KBM-7 (cell line): ENCODE measurements around the gene CDH4.

ENCODE experiments used
- DNase-seq: peaks from one replicate; pipeline ENCODE4 v3.0.0-alpha.2; 2015
- in situ Hi-C: fragments of 300-500 bp; cut with MboI; formaldehyde crosslinking; loops from 2 replicates; pipeline ENCODE4 v1.14.3; 2020; ENCODE audit warnings: low sequenced_read_pairs, low pct_unique_long_range_greater_than_20kb, mixed read lengths

CDH4 gene

GRCh38 chr20:61907081-61907891 lies 655.2 kb downstream of the CDH4 start:
- DNase-seq, result no peak
- in situ Hi-C loops, result no loop called here

GRCh38 chr20:61908057-61909026 lies 656.3 kb downstream of the CDH4 start:
- DNase-seq, result no peak
- in situ Hi-C loops, result no loop called here

- in situ Hi-C loops, result no loop called here
- no peak for DNase-seq
These were observed 657.0 kb downstream of the CDH4 start for GRCh38 chr20:61909028-61909427.

GRCh38 chr20:61909821-61910220 lies 657.8 kb downstream of the CDH4 start:
- DNase-seq, result no peak
- in situ Hi-C loops, result no loop called here

- DNase-seq, result no peak
- in situ Hi-C loops, result no loop called here
These were observed 659.8 kb downstream of the CDH4 start for GRCh38 chr20:61911824-61912223.

- no peak for DNase-seq
- in situ Hi-C loops, result no loop called here
These were observed 660.8 kb downstream of the CDH4 start for GRCh38 chr20:61912665-61913422.

GRCh38 chr20:61913423-61914225 lies 661.6 kb downstream of the CDH4 start:
- in situ Hi-C loops, result no loop called here
- DNase-seq, result no peak

GRCh38 chr20:61915101-61915500 lies 663.0 kb downstream of the CDH4 start:
- in situ Hi-C loops, result no loop called here
- no peak for DNase-seq

- no peak for DNase-seq
- in situ Hi-C loops, result no loop called here
These were observed 664.3 kb downstream of the CDH4 start for GRCh38 chr20:61916318-61916891.

- no peak for DNase-seq
- in situ Hi-C loops, result no loop called here
These were observed 665.5 kb downstream of the CDH4 start for GRCh38 chr20:61917474-61918145.

GRCh38 chr20:61918548-61918947 lies 666.5 kb downstream of the CDH4 start:
- in situ Hi-C loops, result no loop called here

GRCh38 chr20:61919239-61919638 lies 667.2 kb downstream of the CDH4 start:
- DNase-seq, result no peak
- in situ Hi-C loops, result no loop called here

More at GRCh38 chr20:61918548-61918947, 666.5 kb downstream of the CDH4 start:
- no peak for DNase-seq

GRCh38 chr20:61919675-61920365 lies 667.8 kb downstream of the CDH4 start:
- in situ Hi-C loops, result no loop called here
- no peak for DNase-seq

- in situ Hi-C loops, result no loop called here
- DNase-seq, result no peak
These were observed 670.4 kb downstream of the CDH4 start for GRCh38 chr20:61922411-61922810.

GRCh38 chr20:61922936-61923335 lies 670.9 kb downstream of the CDH4 start:
- in situ Hi-C loops, result no loop called here
- no peak for DNase-seq

- no peak for DNase-seq
- in situ Hi-C loops, result no loop called here
These were observed 671.5 kb downstream of the CDH4 start for GRCh38 chr20:61923371-61924166.
